ENCODE results near the gene FAAH. TPM values are rescaled to one million over a fixed set of nuclear protein-coding genes. Genes with fewer than 3 reads are reported as not detected.

FAAH gene
- total and polyA plus RNA-seq, 2 of the 4 experiments (the other 2 are of a cell fraction) = under 0.01 to 0.19 TPM

DNA sequence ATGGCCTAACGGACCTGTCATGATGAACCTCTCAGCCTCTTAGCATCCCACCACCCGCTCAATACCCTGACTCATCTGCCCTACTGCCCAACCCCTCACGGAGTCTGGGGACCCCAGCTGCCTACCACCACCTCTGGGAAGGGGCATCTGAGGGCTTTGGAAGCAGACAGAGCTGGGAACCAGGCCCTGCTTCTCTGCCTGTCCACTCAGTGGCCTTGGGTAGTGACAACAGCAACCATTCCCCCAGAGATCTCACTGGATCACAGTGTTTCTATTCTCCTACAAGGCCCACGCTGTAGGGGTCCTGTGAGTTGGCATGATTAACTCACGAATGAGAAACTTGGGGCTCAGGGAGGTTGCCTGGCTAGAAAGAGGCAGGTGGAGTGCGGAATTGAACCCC, 63.1 kb downstream of the FAAH start:
- Histone ChIP-seq H3K36me3 (ENCODE audit: control insufficient read depth, insufficient read depth, low read length) (no peaks in the 10 kb centered on the region), H3K4ac (ENCODE audit: low read depth, low read length) (no peak overlapping the region), H3K9me1 (ENCODE audit: insufficient read depth, low read length) (no peaks in the 10 kb centered on the region; the same call in 1 of the 2 replicates), H3K14ac (replicated peaks; ENCODE audit: low read depth, low read length) (no peak overlapping the region), H2BK120ac (ENCODE audit: low read depth, low read length) (no peak overlapping the region), H3K4me2 (ENCODE audit: low read depth, low read length) (no peak overlapping the region), H3K27ac (ENCODE audit: insufficient read depth, low read length) (no peak overlapping the region), H2BK5ac (ENCODE audit: low read depth, low read length, poor library complexity, severe bottlenecking) (no peak overlapping the region), H4K5ac (ENCODE audit: low read depth, low read length) (no peak overlapping the region), H2AK9ac (replicated peaks; ENCODE audit: low read depth, low read length, poor library complexity) (no peak overlapping the region), H3K23ac (ENCODE audit: low read depth, low read length) (no peak overlapping the region), H2AFZ (replicated peaks; ENCODE audit: low read length, poor library complexity) (no peak overlapping the region), H3K27me3 (ENCODE audit: control insufficient read depth, insufficient read depth, low read length) (peaks cover 81% of the 10 kb centered on the region), H2BK15ac (ENCODE audit: low read depth, low read length) (no peak overlapping the region), H3K9ac (ENCODE audit: low read depth, low read length) (no peak overlapping the region), H4K20me1 (ENCODE audit: insufficient read depth, low read length) (no peaks in the 10 kb centered on the region), H3K18ac (ENCODE audit: low read depth, low read length) (no peak overlapping the region), H2BK20ac (ENCODE audit: low read depth, low read length) (no peak overlapping the region), H3K79me1 (ENCODE audit: low read depth in 1 of 2, low read length in 2 of 2) (no peaks in the 10 kb centered on the region), H4K91ac (ENCODE audit: insufficient read depth, low read depth, low read length) (no peak overlapping the region), H3K56ac (ENCODE audit: extremely low read depth, insufficient read depth, low read length) (no peak overlapping the region), H3K4me3 (ENCODE audit: insufficient read depth, low read depth, low read length) (no peak overlapping the region), H2AK5ac (ENCODE audit: low read depth, low read length) (no peak overlapping the region), H3K4me1 (ENCODE audit: control insufficient read depth, insufficient read depth, low read length) (no peaks in the 10 kb centered on the region), H4K8ac (ENCODE audit: low read depth in 2 of 2, low read length in 2 of 2) (no peak overlapping the region), H3K9me3 (ENCODE audit: control insufficient read depth, insufficient read depth, low read length) (no peaks in the 10 kb centered on the region)
- no peak for ATAC-seq (ENCODE audit: low read depth)
- ChIA-PET CTCF (no interaction called here), POLR2A (ENCODE audit: unreplicated experiment) (no interaction called here)
- no peak for DNase-seq
- TF ChIP-seq, protein P1, sequence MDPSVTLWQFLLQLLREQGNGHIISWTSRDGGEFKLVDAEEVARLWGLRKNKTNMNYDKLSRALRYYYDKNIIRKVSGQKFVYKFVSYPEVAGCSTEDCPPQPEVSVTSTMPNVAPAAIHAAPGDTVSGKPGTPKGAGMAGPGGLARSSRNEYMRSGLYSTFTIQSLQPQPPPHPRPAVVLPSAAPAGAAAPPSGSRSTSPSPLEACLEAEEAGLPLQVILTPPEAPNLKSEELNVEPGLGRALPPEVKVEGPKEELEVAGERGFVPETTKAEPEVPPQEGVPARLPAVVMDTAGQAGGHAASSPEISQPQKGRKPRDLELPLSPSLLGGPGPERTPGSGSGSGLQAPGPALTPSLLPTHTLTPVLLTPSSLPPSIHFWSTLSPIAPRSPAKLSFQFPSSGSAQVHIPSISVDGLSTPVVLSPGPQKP (IDR thresholded peaks at IDR 0.05; ENCODE audit: borderline replicate concordance, low read depth, low read length) = no peak
- no peak for TF ChIP-seq MAFK (IDR thresholded peaks at IDR 0.05; ENCODE audit: low read depth, low read length)
- TF ChIP-seq FOS (IDR thresholded peaks at IDR 0.05; ENCODE audit: low read depth, low read length) = no peak
- TF ChIP-seq, protein P2, sequence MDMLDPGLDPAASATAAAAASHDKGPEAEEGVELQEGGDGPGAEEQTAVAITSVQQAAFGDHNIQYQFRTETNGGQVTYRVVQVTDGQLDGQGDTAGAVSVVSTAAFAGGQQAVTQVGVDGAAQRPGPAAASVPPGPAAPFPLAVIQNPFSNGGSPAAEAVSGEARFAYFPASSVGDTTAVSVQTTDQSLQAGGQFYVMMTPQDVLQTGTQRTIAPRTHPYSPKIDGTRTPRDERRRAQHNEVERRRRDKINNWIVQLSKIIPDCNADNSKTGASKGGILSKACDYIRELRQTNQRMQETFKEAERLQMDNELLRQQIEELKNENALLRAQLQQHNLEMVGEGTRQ (IDR thresholded peaks at IDR 0.05; ENCODE audit: low read depth, low read length) = no peak
- TF ChIP-seq POLR2A (IDR thresholded peaks at IDR 0.05; ENCODE audit: low read depth, low read length) = no peak
- no peak for TF ChIP-seq BHLHE40 (IDR thresholded peaks at IDR 0.05; ENCODE audit: low read depth, low read length)
- TF ChIP-seq RFX5 (IDR thresholded peaks at IDR 0.05; ENCODE audit: low read depth, low read length) = no peak
- no peak for TF ChIP-seq CHD1 (IDR thresholded peaks at IDR 0.05; ENCODE audit: low read depth, low read length)
- no peak for TF ChIP-seq MXI1 (IDR thresholded peaks at IDR 0.05; ENCODE audit: borderline replicate concordance, low read depth, low read length)
- no peak for TF ChIP-seq NFE2L2 (IDR thresholded peaks at IDR 0.05; ENCODE audit: low read depth, low read length)
- TF ChIP-seq RCOR1 (IDR thresholded peaks at IDR 0.05; ENCODE audit: insufficient replicate concordance, low read length) = no peak
- no peak for TF ChIP-seq MAZ (IDR thresholded peaks at IDR 0.05; ENCODE audit: borderline replicate concordance, low read depth, low read length)
- no peak for TF ChIP-seq CEBPB (IDR thresholded peaks at IDR 0.05; ENCODE audit: low read depth, low read length)
- no peak for TF ChIP-seq SMC3 (IDR thresholded peaks at IDR 0.05; ENCODE audit: low read depth, low read length)
- dilution Hi-C loops (cut with HindIII; ENCODE audit: low sequenced_read_pairs, unreplicated experiment) (no loop called here), in situ Hi-C loops (cut with MboI; ENCODE audit: low sequenced_read_pairs) (no loop called here), intact Hi-C loops (cut with micrococcal nuclease) (no loop called here)
- no CpG with 5 or more reads among the region's 6 CpGs for WGBS, 2 experiments (ENCODE audit: extremely low coverage in 2 of 2, insufficient read length in 1 of 2)
- no TSS peak for BruUV-seq (replicated peaks)
